IMR-90 (cell line): ENCODE data around the gene SLC26A1. TPM values are rescaled to one million over a fixed set of nuclear protein-coding genes. Genes with fewer than 3 reads are reported as not detected.

Source experiments
- ATAC-seq: fragments of 200-7000 bp; cut with Tn5 transposase; 2 replicates; pipeline ENCODE4 v1.9.1; 2020; ENCODE audit warnings: low read depth, mild to moderate bottlenecking, moderate library complexity
- BruUV-seq: library from RNA; stranded (reverse); fragments of 400-500 nt; replicated peaks from 2 replicates; lab custom pipeline; 2021; lab: Mats Ljungman, UMichigan
- CTCF ChIA-PET: fragments of 300-600 bp; formaldehyde crosslinking; extraction: SDS; loops from one replicate; lab custom pipeline; 2021; ENCODE audit warnings: antibody characterized with exemption; lab: Yijun Ruan, JAX
- POLR2A ChIA-PET: fragments of 300-600 bp; sonication (Branson Sonifier 250); formaldehyde crosslinking; loops from one replicate; lab custom pipeline; 2022; ENCODE audit warnings: antibody characterized with exemption; ENCODE audit not compliant: unreplicated experiment; lab: Charles Lee
- DNase-seq: peaks from one replicate; pipeline ENCODE4 v3.0.0; 2013
- H2AFZ ChIP-seq: replicated peaks from 2 replicates; pipeline ENCODE3; 2013; ENCODE audit warnings: low read length, mild to moderate bottlenecking; ENCODE audit not compliant: poor library complexity
- H2AK5ac ChIP-seq: 2 replicates; pipeline ENCODE4 v1.6.1; 2013; ENCODE audit warnings: low read depth, low read length, inconsistent platforms
- H2AK9ac ChIP-seq: replicated peaks from 2 replicates; pipeline ENCODE3; 2013; ENCODE audit warnings: mild to moderate bottlenecking, low read depth, low read length, moderate library complexity; ENCODE audit not compliant: poor library complexity
- H2BK120ac ChIP-seq: 2 replicates; pipeline ENCODE4 v1.6.1; 2013; ENCODE audit warnings: low read depth, low read length, inconsistent platforms
- H2BK15ac ChIP-seq: 3 replicates; pipeline ENCODE4 v1.6.1; 2013; ENCODE audit warnings: low read depth, low read length, inconsistent platforms
- H2BK20ac ChIP-seq: 2 replicates; pipeline ENCODE4 v1.6.1; 2013; ENCODE audit warnings: low read depth, mild to moderate bottlenecking, inconsistent platforms, low read length, moderate library complexity
- H2BK5ac ChIP-seq: 2 replicates; pipeline ENCODE4 v1.6.1; 2013; ENCODE audit warnings: mild to moderate bottlenecking, low read depth, low read length, inconsistent platforms; ENCODE audit not compliant: poor library complexity, severe bottlenecking
- H3K14ac ChIP-seq: replicated peaks from 2 replicates; pipeline ENCODE4 v1.6.1; 2013; ENCODE audit warnings: low read depth, low read length, inconsistent platforms
- H3K18ac ChIP-seq: 2 replicates; pipeline ENCODE4 v1.6.1; 2013; ENCODE audit warnings: low read depth, low read length, control low read depth
- H3K23ac ChIP-seq: 2 replicates; pipeline ENCODE4 v1.6.1; 2013; ENCODE audit warnings: low read depth, low read length, inconsistent platforms
- H3K27ac ChIP-seq: 2 replicates; pipeline ENCODE4 v1.5.1; 2013; ENCODE audit warnings: mild to moderate bottlenecking, control low read depth, low read length; ENCODE audit not compliant: insufficient read depth
- H3K27me3 ChIP-seq: 2 replicates; pipeline ENCODE4 v1.6.1; 2013; ENCODE audit warnings: low read length; ENCODE audit not compliant: control insufficient read depth, insufficient read depth
- H3K36me3 ChIP-seq: 2 replicates; pipeline ENCODE4 v1.6.1; 2013; ENCODE audit warnings: low read length, mixed read lengths; ENCODE audit not compliant: control insufficient read depth, insufficient read depth
- H3K4ac ChIP-seq: 2 replicates; pipeline ENCODE4 v1.6.1; 2013; ENCODE audit warnings: low read depth, low read length, inconsistent platforms
- H3K4me1 ChIP-seq: 2 replicates; pipeline ENCODE4 v1.6.1; 2013; ENCODE audit warnings: low read length, mixed read lengths; ENCODE audit not compliant: control insufficient read depth, insufficient read depth
- H3K4me2 ChIP-seq: 2 replicates; pipeline ENCODE4 v1.6.1; 2013; ENCODE audit warnings: low read depth, mild to moderate bottlenecking, control low read depth, low read length, moderate library complexity
- H3K4me3 ChIP-seq: 2 replicates; pipeline ENCODE4 v1.5.1; 2013; ENCODE audit warnings: low read depth, mild to moderate bottlenecking, control low read depth, low read length, moderate library complexity; ENCODE audit not compliant: insufficient read depth
- H3K56ac ChIP-seq: 2 replicates; pipeline ENCODE4 v1.6.1; 2013; ENCODE audit warnings: low read length, inconsistent platforms; ENCODE audit not compliant: insufficient read depth; ENCODE audit errors: extremely low read depth
- H3K79me1 ChIP-seq, 2 experiments: 2 replicates each; pipeline ENCODE4 v1.6.1; 2013; ENCODE audit warnings: low read length in 2 of 2, inconsistent platforms in 1 of 2, low read depth in 1 of 2
- H3K9ac ChIP-seq: 2 replicates; pipeline ENCODE4 v1.6.1; 2013; ENCODE audit warnings: low read depth, low read length, control low read depth
- H3K9me1 ChIP-seq: 2 replicates; pipeline ENCODE4 v1.6.1; 2013; ENCODE audit warnings: low read length, inconsistent platforms; ENCODE audit not compliant: insufficient read depth
- H3K9me3 ChIP-seq: 2 replicates; pipeline ENCODE4 v1.6.1; 2013; ENCODE audit warnings: low read length; ENCODE audit not compliant: control insufficient read depth, insufficient read depth
- H4K20me1 ChIP-seq: 2 replicates; pipeline ENCODE4 v1.6.1; 2013; ENCODE audit warnings: low read length, inconsistent platforms; ENCODE audit not compliant: insufficient read depth
- H4K5ac ChIP-seq: 2 replicates; pipeline ENCODE4 v1.6.1; 2013; ENCODE audit warnings: mild to moderate bottlenecking, low read depth, low read length, control low read depth
- H4K8ac ChIP-seq, 2 experiments: 2 replicates each; pipeline ENCODE4 v1.6.1; 2013; ENCODE audit warnings: low read depth in 2 of 2, low read length in 2 of 2, control low read depth in 1 of 2, inconsistent platforms in 1 of 2
- H4K91ac ChIP-seq: 2 replicates; pipeline ENCODE4 v1.6.1; 2013; ENCODE audit warnings: low read depth, low read length, inconsistent platforms; ENCODE audit not compliant: insufficient read depth
- BHLHE40 ChIP-seq: fragments of 150-350 bp; IDR thresholded peaks from 2 replicates; pipeline ENCODE4 v1.6.1; 2016; ENCODE audit warnings: mild to moderate bottlenecking, low read depth, low read length
- CHD1 ChIP-seq: IDR thresholded peaks from 2 replicates; pipeline ENCODE4 v1.6.1; 2012; ENCODE audit warnings: low read depth, low read length, improper control_type of control experiment
- CTCF ChIP-seq: conservative IDR thresholded peaks from 2 replicates; pipeline ENCODE4 v1.5.1; 2012; ENCODE audit warnings: mild to moderate bottlenecking, low read depth, low read length, improper control_type of control experiment
- FOS ChIP-seq: fragments of 150-350 bp; IDR thresholded peaks from 2 replicates; pipeline ENCODE4 v1.6.1; 2016; ENCODE audit warnings: low read depth, low read length
- MAFK ChIP-seq: IDR thresholded peaks from 2 replicates; pipeline ENCODE4 v1.6.1; 2012; ENCODE audit warnings: low read depth, low read length, improper control_type of control experiment
- MAZ ChIP-seq: IDR thresholded peaks from 2 replicates; pipeline ENCODE4 v1.6.1; 2012; ENCODE audit warnings: low read depth, mild to moderate bottlenecking, low read length, improper control_type of control experiment, moderate library complexity, borderline replicate concordance
- NFE2L2 ChIP-seq: fragments of 150-350 bp; IDR thresholded peaks from 2 replicates; pipeline ENCODE4 v1.6.1; 2016; ENCODE audit warnings: low read depth, mild to moderate bottlenecking, low read length
- POLR2A ChIP-seq: IDR thresholded peaks from 2 replicates; pipeline ENCODE4 v1.6.1; 2012; ENCODE audit warnings: mild to moderate bottlenecking, low read depth, low read length
- RAD21 ChIP-seq: IDR thresholded peaks from 2 replicates; pipeline ENCODE4 v1.6.1; 2012; ENCODE audit warnings: low read length, improper control_type of control experiment
- RCOR1 ChIP-seq: IDR thresholded peaks from 2 replicates; pipeline ENCODE4 v1.6.1; 2012; ENCODE audit warnings: mild to moderate bottlenecking, low read length, improper control_type of control experiment; ENCODE audit not compliant: insufficient replicate concordance
- RFX5 ChIP-seq: IDR thresholded peaks from 2 replicates; pipeline ENCODE4 v1.8.0; 2012; ENCODE audit warnings: low read depth, mild to moderate bottlenecking, low read length, moderate library complexity
- SMC3 ChIP-seq: fragments of 150-350 bp; IDR thresholded peaks from 2 replicates; pipeline ENCODE4 v1.6.1; 2016; ENCODE audit warnings: low read depth, mild to moderate bottlenecking, antibody characterized with exemption, low read length, moderate library complexity
- WGBS, 2 experiments: methylation state at CpG; one replicate each; pipeline versions ENCODE4 v1.1.5 to v1.1.7; 2013; ENCODE audit warnings: missing lambda C conversion rate in 2 of 2; ENCODE audit not compliant: insufficient read length in 1 of 2; ENCODE audit errors: extremely low coverage in 2 of 2; 5-methylcytosine and 5-hydroxymethylcytosine counted together
- dilution Hi-C: fragments of 300-500 bp; cut with HindIII; formaldehyde crosslinking; loops from one replicate; pipeline ENCODE4 v1.14.3; 2018; ENCODE audit warnings: low sequenced_read_pairs; ENCODE audit not compliant: unreplicated experiment
- in situ Hi-C: fragments of 300-500 bp; cut with MboI; formaldehyde crosslinking; loops from 3 replicates; pipeline ENCODE4 v1.14.3; 2019; ENCODE audit warnings: low sequenced_read_pairs, inconsistent platforms, mixed read lengths
- intact Hi-C: fragments of 100-400 bp; cut with micrococcal nuclease; formaldehyde crosslinking; loops from 2 replicates; pipeline ENCODE4 v1.10.0; 2022
- polyA plus RNA-seq, 3 experiments: library from polyadenylated mRNA; depleted of rRNA; stranded (reverse); fragments of >200 nt; gene quantifications; 2 replicates each; pipeline ENCODE4 v1.2.3, GENCODE V29; 2012; ENCODE audit warnings: low replicate concordance in 1 of 3
- total RNA-seq: library from RNA; depleted of rRNA; stranded (reverse); fragments of >200 nt; gene quantifications from 2 replicates; pipeline ENCODE4 v1.2.3, GENCODE V29; 2012
- TF ChIP-seq, protein P1 (sequence below): fragments of 150-350 bp; IDR thresholded peaks from 2 replicates; pipeline ENCODE4 v1.6.1; 2017; ENCODE audit warnings: mild to moderate bottlenecking, antibody characterized with exemption, low read length, low read depth
- TF ChIP-seq, protein P2 (sequence below): fragments of 150-350 bp; IDR thresholded peaks from 2 replicates; pipeline ENCODE4 v1.6.1; 2016; ENCODE audit warnings: low read depth, mild to moderate bottlenecking, low read length, moderate library complexity, borderline replicate concordance

The SLC26A1 gene
- total and polyA plus RNA-seq, 2 of the 4 experiments (the other 2 are of a cell fraction), result 0.09 TPM; not detected in 1

- H4K8ac ChIP-seq, result no peak overlapping the region
- H4K91ac ChIP-seq, result no peak overlapping the region
- H2AFZ ChIP-seq, result no peak overlapping the region
- no peak overlapping the region for H2BK15ac ChIP-seq
- no peak overlapping the region for H3K4ac ChIP-seq
- 93% methylated on average over 15 of the region's 23 CpGs; no CpG with 5 or more reads in 1 of the 2 experiments for WGBS, 2 experiments
- no peak overlapping the region for H3K4me3 ChIP-seq
- H3K18ac ChIP-seq, result no peak overlapping the region
- H2AK9ac ChIP-seq, result no peak overlapping the region
- H3K79me1 ChIP-seq, result peaks cover 13 to 24% of the 10 kb centered on the region in 2 experiments; a peak in 3 of 4 replicates
- H3K14ac ChIP-seq, result no peak overlapping the region
- TF ChIP-seq POLR2A (no peak), MAZ (no peak), BHLHE40 (no peak), FOS (no peak), NFE2L2 (no peak), CTCF (no peak), RFX5 (no peak), RCOR1 (no peak), MAFK (no peak), SMC3 (no peak), CHD1 (no peak), RAD21 (no peak)
- TF ChIP-seq, protein P1, sequence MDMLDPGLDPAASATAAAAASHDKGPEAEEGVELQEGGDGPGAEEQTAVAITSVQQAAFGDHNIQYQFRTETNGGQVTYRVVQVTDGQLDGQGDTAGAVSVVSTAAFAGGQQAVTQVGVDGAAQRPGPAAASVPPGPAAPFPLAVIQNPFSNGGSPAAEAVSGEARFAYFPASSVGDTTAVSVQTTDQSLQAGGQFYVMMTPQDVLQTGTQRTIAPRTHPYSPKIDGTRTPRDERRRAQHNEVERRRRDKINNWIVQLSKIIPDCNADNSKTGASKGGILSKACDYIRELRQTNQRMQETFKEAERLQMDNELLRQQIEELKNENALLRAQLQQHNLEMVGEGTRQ, result no peak
- TF ChIP-seq, protein P2, sequence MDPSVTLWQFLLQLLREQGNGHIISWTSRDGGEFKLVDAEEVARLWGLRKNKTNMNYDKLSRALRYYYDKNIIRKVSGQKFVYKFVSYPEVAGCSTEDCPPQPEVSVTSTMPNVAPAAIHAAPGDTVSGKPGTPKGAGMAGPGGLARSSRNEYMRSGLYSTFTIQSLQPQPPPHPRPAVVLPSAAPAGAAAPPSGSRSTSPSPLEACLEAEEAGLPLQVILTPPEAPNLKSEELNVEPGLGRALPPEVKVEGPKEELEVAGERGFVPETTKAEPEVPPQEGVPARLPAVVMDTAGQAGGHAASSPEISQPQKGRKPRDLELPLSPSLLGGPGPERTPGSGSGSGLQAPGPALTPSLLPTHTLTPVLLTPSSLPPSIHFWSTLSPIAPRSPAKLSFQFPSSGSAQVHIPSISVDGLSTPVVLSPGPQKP, result no peak
- ATAC-seq, result no peak
- in situ Hi-C loops (no loop called here), intact Hi-C loops (no loop called here), dilution Hi-C loops (no loop called here)
- H2AK5ac ChIP-seq, result no peak overlapping the region
- no peaks in the 10 kb centered on the region for H3K9me3 ChIP-seq
- peaks cover 32% of the 10 kb centered on the region for H4K20me1 ChIP-seq
- H3K4me1 ChIP-seq, result peaks cover 4% of the 10 kb centered on the region; the same call in 1 of the 2 replicates
- H2BK20ac ChIP-seq, result no peak overlapping the region
- ChIA-PET POLR2A (no interaction called here), CTCF (no interaction called here)
- H3K27me3 ChIP-seq, result no peaks in the 10 kb centered on the region
- peaks cover 29% of the 10 kb centered on the region; the same call in 1 of the 2 replicates for H3K36me3 ChIP-seq
- no peak overlapping the region for H2BK5ac ChIP-seq
- H4K5ac ChIP-seq, result no peak overlapping the region
- H3K9me1 ChIP-seq, result no peaks in the 10 kb centered on the region; the same call in 1 of the 2 replicates
- no peak overlapping the region; the same call in 1 of the 2 replicates for H3K56ac ChIP-seq
- no peak overlapping the region for H3K4me2 ChIP-seq
- H2BK120ac ChIP-seq, result no peak overlapping the region
- BruUV-seq, result no TSS peak
- no peak for DNase-seq
- H3K9ac ChIP-seq, result no peak overlapping the region
- H3K27ac ChIP-seq, result no peak overlapping the region
- H3K23ac ChIP-seq, result no peak overlapping the region
These were observed 24.4 kb downstream of the SLC26A1 start for GRCh38 chr4:968621-969394.
